HG03095 (cell line): ENCODE data around the gene PLXNA2.
A peak's percentile ranks its signal among the peaks of the same experiment; 100 is the strongest.

Experiments
- ATAC-seq: cut with Tn5 transposase; IDR thresholded peaks from one replicate; pipeline ENCODE4 v1.9.1; 2021; ENCODE audit warnings: moderate library complexity; ENCODE audit not compliant: unreplicated experiment

The PLXNA2 gene

DNA sequence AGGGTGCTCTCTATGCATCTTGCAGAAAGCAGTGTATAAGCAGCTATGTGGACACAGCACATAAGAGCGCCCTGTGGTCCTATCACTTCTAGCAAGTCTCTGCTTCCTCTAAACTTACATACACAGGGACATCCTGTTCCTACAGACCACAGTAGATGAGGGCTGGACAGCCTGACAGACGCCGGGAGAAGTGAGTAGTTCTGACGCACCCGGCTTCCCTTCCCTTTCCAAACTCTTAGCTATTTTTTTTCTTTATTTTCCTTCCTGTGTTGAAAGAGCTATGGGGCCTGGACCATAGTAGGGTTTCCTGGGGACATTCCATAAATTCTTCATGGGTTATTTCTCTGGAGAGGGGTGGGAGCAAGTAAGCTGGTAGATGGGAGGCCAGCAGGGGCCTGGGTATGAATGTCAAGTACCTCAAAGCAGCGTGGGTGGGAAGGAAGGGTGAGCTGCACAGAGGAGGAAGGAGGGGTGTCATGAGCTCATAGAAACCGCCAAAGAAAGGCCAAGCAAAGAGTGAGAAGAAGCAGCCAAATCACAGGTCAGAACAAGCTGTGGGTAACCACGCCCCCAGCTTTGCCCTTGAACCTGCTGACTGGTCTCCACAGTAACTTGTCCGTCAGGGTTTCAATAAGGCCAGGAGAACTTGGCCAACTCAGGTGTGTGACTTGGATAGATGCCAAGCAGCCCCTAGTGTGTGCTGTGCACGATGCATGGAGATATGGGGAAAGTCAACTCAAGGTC lies 36.6 kb downstream of the PLXNA2 start:
- no peak for ATAC-seq

DNA sequence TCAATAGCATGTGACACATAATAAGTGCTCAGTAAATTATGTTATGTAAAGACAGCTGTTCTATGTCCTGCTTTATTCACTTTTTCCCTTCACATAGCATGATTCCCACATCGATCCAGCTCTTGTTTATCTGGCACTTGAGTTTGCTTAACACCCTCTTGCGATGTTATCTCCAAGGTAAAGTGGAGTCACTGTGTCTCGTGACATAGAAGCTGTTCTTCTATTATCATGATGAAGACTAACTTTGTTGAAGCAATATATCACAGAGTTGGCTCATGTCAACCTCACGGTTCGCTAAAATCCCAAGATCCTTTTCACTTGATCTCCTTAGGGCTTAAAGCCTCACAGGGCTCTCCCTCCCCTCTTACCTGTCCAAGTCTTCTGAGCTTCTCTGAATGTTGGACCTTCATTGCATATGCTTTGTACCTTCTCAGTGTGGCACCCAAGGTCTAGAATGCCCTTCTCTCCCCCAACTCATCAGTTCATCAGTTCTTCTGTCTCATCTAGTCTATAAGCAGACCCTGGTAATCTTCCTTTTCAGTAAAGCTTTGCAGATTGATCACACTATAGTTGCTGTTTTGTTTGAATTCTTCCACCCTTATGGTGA lies 38.0 kb downstream of the PLXNA2 start:
- no peak for ATAC-seq

DNA sequence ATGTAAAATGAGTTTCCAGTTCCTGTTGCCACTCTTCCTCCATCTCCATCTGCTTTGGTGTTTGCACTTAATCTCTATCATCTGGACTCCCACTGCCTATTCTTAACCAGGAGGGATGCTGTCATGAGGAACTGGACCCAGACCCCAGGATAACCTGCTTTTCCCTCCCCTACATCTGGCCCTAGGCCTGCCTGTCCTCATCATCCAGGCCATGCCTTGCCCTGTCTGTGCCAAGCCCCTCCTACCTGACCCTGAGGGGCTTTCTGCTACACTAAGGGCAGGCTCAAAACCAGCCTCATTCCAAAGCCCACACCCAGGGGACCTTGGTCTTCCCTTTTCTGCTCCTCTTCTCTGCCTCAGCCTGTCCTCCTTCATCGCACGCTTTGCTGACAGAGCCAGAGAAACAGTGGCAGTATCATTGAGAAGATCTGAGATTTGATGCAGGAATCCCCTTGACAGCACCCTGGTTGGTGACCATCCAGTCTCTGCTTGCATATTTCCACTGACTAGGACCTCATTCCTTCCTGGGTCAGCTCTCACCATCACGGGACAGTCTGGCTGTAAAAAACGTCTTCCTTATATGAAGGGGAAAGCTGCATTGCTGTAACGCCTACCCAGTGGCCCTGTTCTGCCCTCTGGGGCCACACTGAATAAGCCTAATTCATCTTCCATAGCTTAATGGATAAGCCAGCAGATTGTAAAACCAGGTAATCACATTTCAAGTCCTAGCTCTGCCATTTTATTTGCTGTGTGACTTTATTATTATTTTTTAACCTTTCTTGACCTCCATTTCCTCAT lies 38.8 kb downstream of the PLXNA2 start:
- no peak for ATAC-seq

DNA sequence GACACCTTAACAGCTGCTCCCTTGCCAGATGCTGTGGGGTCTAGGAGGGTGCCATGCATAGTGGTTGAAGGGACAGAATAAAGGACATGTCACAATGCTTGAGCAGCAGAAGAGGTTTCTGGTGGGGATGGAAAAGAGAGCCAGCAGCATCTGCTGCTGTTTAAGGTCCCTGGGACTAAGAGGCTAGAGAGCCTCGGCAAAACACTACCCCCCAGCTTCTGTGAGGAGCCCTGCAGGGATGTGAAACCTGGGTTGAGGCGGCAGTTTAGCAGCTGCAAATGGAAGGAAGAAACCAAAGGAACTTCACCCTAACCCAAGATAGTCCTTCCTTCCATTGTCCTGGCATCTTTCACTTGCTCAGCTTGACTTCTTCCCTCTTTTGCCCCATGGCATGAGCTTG lies 39.4 kb downstream of the PLXNA2 start:
- no peak for ATAC-seq

DNA sequence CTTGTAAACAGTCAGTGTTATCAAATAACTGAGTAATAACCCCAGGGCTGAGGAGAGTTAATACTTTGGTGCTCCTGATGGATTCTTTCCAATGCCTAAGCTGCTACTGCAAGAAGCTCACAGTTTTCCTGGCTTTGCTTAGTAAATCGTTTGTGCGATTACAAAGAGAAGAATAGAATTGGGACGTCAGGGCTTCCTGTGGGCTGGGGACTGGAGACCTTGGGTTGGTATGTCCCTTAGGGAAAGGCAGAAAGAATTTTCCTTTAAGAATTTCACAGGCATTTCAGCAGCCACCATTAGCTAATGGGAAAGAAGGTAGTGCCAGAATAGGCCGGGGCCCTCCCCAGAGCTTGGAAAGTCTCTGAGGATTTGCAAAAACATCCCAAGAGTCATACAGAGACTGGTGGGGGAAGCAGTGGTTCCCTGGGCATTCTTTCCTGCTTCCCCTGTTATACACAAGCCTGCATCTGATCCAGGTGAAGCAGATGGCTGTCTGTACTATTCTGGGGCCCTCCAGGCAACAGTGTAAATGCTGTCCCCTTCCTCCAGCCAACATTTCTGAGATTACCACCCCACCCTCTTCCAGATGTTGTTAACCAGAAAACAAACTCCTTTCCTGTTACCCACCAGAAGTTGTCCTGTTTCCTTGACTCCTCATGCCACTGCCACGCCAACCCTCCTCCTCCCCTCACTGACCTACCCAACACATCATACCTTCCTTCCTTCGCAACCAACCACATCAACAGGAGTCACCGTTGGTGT lies 40.2 kb downstream of the PLXNA2 start:
- ATAC-seq = no peak

DNA sequence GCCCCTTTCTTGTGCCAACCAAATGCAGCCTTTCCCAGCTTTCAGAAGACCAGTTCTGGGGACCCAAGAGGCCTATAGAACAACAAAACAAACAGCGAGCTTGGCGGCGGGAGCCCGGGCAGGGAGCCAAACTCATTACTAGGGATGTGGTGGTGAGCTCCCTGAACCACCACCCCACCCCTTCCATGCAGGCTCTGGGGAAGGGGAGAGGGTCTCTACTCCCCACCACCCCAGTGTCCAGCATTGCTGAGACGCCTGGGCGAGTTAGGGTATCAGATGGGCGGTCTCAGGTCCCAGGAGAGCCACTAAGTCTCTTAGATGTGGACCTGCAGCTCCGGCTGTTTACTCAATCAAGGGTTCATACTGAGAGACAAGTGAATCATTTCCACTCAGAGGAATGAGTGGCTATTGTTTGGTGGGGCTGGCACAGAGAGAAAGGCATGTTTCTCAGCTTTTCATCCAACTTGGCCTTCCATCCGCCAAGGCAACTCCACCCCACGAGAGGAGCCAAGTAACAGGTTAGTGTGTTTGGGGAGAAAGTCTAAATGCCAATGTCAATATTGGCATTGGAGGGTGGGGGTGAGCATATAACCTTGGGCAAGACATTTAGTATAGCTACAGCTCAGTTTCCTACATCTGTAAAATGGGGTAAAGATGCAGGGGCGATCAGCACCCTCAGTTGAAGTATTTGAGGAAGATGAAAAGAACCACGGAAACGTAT lies 40.9 kb downstream of the PLXNA2 start:
- ATAC-seq = no peak

DNA sequence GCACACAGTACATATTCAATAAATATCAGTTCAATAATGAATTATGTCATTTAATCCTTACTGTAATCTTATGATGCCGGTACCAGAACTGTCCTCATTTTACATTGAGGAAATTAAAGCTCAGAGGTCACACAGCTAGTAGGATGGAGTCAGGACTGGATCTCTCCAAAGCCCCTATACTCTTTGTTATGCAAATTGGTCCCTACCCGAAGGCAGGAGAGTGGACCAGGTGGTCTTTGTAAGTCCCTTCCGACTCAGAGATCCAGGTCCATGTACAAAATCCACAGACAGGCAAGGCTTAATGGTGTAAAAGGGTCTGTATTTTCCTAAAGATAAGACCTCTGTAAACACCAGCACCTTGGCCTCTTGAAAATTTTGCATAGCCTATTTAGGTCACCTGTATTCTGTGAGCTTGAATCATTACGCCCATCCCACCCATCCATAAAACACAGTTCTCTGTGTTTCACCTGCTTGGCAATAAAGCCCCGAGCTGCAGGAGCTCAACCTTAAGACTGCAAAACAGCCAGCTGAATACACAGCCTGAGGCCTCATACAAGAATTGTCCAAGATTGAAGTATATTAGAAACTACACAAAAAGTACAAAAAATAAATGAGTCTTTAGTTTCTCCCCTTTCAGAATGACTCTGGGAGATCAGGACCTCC lies 41.7 kb downstream of the PLXNA2 start:
- ATAC-seq = no peak

DNA sequence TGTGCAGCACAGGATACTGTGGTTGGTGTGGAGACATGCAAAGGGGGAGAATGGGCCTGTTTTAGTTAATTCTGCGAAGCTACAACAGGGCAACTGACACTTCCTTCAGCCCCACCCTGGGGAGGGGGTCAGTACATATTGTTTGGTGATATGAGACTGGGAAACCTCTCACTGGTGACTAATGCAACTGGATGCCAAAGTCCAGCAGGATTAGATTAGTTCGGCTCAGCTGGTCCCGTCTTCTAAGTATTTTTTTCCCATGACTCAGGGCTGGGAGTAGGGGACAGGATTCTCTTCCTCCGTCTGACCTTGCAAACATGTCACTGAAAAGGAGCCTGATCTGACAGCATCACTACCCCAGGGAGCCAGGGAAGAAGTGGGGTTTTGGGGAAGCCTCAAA lies 43.0 kb downstream of the PLXNA2 start:
- ATAC-seq = no peak

DNA sequence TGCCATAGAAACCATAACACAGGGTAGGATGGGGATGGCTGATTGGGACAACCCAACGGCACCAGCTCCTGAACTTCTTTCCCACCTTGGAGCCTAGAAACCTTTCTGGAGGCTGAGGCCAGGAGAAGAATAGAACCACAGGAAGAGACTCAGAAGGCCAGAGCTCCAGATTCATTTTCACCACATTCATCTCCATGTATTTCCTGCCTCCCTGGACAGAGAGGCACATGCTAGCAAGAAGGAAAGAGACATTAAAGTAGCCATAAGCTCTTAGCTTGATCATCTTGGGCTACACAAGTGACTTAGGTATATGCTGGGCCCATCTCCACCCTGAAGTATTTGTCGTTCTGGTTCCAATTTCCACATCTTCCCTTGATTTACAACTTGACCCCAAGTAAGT lies 44.1 kb downstream of the PLXNA2 start:
- ATAC-seq = no peak

DNA sequence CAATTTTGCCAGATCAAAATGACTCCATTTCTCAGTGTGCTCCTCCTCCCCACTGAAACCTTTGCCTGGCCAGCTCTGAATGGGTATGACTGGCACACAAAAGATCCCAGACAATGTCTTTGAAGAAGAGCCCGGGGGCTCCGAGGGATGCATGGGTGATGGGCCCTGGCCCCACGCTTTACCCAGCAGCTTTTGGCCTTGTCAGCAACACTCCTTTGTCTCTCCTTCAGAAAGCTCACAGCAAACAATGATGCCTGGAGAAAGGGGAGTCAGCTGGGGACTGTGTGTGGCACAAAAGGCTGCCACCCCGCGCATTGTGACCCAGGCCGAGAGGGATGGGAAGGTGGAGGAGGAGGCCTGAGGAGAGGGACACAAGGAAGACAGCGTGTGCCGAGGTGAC lies 45.9 kb downstream of the PLXNA2 start:
- no peak for ATAC-seq

DNA sequence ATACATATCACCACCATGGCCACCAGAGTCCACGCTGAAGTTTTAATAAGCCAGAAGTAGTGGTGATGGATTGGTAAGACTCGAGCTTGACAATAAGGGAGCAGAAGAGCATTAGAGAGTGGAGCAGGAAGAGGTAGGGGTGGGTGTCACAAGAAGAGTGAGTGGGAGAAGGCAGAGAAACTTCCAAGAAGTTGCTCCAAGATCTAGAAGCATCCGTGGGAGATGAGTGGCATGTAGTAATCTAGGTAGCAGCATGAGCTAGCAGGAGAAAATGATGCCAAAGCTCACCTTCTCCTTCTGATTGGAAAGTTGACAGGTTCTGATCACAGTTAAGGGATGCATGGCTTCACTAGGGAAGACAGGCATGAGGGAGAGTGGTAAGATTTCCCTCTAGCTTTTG lies 49.2 kb downstream of the PLXNA2 start:
- ATAC-seq = no peak

DNA sequence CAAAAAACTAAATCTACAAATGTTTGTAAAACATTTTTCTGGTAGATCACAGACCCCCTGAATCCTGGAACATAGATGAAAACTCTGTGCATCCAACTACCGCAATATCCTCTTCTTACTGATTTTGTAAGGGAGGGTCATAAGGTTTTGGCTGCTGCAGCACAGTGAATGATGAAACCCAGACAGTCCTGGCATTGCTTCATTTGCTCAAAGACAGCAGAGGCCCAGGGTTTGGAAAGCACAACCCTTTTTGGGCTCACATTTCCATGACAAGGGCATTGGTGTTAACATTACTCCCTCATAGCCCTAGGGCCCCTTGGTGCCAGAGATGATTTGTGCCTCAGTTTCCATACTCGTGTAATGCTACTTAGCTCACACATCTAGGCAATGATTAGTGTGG lies 51.2 kb downstream of the PLXNA2 start:
- no peak for ATAC-seq

DNA sequence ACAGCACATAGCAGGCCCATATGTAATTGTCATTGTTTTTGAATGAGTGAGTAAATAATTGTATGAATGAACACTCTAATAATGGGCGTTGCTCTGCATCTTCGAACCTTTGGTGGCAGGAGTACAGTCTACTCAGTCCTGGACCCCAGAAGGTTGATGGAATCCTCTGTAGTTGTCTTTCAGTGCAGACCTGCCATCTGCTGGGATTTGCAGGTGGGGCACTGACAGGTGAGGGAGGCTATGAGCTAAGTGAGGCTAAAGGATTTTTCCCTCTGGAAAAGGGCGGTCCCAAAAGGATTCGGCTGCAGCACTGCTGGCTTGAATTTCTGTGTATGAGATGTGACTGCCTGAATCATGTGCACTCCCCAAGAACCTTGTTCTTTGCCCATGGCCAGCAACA lies 53.4 kb downstream of the PLXNA2 start:
- ATAC-seq = no peak

DNA sequence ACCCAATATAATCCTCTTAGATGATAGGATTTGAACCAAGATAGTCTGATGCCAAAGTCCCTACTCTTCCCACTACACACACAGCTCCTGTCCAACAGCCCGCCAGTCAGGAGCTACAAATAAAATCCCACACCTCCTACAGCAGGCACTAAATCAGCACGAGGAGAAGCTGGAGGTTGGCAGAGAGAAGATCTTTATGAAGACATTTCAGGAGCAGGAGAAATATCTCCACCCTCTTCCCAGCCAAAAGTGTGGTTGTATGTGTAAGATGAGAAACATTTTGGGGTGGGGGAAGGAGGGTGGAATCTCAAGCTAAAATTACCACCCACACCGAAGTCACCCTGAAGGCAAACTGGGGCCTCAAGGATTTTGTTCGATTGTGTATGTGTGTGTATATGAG lies 54.5 kb downstream of the PLXNA2 start:
- no peak for ATAC-seq

DNA sequence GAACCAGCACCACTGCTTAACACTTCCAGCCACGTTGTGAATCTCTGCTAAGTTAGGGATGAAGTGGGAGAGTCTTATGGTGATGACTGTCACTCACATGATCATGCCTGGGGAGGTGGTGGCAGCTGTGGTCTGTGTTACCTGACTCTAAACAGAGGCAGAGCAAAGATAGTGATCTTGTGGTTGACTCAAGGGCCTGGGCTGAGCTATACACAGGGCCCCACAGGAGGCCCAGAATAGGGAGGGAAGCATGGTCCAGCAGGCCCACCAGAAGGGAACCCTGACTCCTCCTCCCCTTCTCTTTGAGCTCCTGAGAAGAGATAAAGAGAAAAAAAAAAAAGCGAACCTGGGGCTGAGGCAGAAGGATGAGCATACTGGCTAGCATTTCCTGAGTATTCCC lies 55.0 kb downstream of the PLXNA2 start:
- ATAC-seq = peak; percentile 53

DNA sequence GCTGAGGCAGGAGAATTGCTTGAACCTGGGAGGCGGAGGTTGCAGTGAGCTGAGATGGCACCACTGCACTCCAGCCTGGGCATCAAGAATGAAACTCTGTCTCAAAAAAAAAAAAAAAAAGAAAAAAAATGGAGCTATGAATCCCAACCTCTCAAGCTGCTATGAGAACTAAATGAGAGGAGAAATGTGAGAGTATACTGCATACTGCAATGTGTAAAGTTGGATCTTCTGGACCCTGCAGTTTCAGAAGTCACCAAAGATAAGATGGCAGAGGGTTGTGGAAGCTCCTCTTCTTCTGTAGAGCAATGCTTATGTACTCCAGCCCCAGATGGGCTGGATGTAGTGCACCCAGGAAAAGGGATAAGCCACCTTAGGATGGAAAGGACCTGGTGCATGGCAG lies 55.6 kb downstream of the PLXNA2 start:
- ATAC-seq = no peak

DNA sequence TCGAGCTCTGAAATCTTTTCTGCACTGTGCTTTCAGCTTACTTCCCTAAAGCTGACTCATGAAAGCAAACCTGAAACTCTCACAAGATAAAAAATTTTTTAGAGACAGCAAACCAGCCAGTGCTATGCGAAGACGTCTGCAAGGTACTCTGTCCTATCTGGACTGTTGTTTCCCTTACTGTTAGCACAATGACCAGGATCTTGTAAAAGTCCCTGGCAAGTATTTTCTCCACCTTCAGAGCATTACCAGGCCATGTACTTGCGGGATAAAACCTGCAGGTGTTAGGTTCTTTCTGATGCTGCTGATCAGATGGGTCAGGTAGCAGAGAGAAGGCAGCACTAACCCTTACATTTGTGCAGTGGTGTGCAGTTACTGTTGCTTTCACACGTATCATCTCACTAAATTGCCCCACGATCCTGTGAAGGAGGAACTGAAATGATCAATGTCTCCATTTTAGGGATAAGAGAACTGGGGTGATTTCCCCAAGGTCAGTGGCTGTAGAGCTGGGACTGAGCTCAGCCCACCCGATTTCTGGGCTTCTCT lies 56.6 kb downstream of the PLXNA2 start:
- ATAC-seq = peak; percentile 68

DNA sequence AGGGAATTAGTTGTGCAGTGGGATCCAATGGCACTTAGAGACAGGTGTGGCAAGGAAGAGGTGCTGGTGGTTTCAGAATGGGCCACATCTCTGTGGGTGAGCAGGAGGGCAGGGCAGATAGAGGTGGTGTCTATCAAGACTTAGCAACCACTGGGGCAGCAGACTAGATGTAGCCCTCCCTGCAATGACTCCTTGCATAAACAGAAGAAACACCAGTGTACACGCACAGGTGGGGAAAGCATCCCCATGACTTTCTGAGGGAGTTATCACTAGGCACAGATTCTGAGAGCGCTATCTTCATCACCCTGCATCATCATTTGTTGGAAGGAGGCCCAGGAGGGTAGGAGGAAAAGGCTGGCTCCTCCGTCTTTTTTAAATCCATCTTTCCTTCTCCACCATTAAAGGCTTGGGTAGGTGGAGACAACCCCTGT lies 58.4 kb downstream of the PLXNA2 start:
- ATAC-seq = no peak

DNA sequence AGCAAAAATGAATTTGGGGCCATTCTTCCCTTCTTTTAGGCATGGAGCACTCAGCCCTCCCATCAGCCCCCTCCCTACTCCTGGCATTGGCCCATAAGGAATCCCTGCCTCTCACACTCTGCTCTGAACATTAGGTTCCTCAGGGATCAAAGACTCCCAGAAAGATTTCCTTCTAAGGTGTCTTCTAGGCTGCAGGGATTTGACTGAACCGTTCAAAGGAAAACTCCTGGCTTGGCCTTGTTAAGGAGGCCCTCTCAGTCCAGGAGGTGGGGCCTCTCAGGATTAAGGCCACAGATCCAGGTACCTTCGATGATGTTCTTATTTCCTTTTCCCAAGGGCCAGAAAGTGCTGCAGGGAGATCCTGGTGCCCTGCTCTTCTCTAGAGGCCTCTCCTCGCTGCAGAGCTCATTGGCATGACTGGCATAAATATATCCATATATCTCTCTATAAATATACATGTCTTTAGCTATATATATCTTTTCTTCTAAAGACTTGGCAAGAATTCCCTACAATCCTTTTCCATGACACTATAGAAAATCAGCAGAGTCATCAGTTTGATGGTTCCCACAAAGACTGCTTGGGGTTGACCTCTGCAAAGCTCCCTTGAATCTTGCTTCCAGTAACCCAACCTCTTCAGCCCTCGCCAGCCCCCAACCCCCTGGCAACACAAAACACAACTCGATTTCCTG lies 59.1 kb downstream of the PLXNA2 start:
- ATAC-seq = no peak
